Nephron progenitor cell (in vitro differentiated cells): ENCODE data around the gene PSPN.
"Not testable (repeated sequence)": the region's sequence is repeated elsewhere in the genome, so short reads cannot be mapped to it uniquely, and the experiment has no call there.

Source experiments
- DNase-seq: peaks from one replicate; pipeline ENCODE4 v3.0.0; 2021
- H3K27ac Mint-ChIP-seq: 2 replicates; pipeline ENCODE4 v1.8.0; 2021; ENCODE audit warnings: mild to moderate bottlenecking, moderate library complexity, mixed read lengths
- H3K27me3 Mint-ChIP-seq: 2 replicates; pipeline ENCODE4 v1.8.0; 2021; ENCODE audit warnings: mild to moderate bottlenecking, low read depth, mixed read lengths; ENCODE audit not compliant: poor library complexity
- H3K36me3 Mint-ChIP-seq: 2 replicates; pipeline ENCODE4 v1.8.0; 2021; ENCODE audit warnings: low read depth, mixed read lengths
- H3K4me1 Mint-ChIP-seq: 2 replicates; pipeline ENCODE4 v1.8.0; 2021; ENCODE audit warnings: mixed read lengths
- H3K4me3 Mint-ChIP-seq: 2 replicates; pipeline ENCODE4 v1.8.0; 2021; ENCODE audit warnings: mild to moderate bottlenecking, moderate library complexity, mixed read lengths
- H3K9me3 Mint-ChIP-seq: 2 replicates; pipeline ENCODE4 v1.8.0; 2021; ENCODE audit warnings: mild to moderate bottlenecking, moderate library complexity, mixed read lengths
- CTCF ChIP-seq: fragments of 200-600 bp; sonication (generic); IDR thresholded peaks from 2 replicates; pipeline ENCODE4 v1.5.0; 2021; ENCODE audit warnings: antibody characterized with exemption

Gene PSPN

GRCh38 chr19:6372594-6373095, 3.1 kb downstream of the PSPN start, which contains the start of gene ALKBH7:
Gene ALKBH7 (plus strand): TSS chr19:6372794. CDS start chr19:6372821, 27 bp downstream.
- H3K36me3 Mint-ChIP-seq, result peaks cover 20% of the 10 kb centered on the region

GRCh38 chr19:6364353-6364752, 11.4 kb downstream of the PSPN start:
- Mint-ChIP-seq H3K36me3 (peaks cover 46% of the 10 kb centered on the region), H3K9me3 (no peaks in the 10 kb centered on the region), H3K4me3 (no peak overlapping the region), H3K4me1 (peaks cover 21% of the 10 kb centered on the region), H3K27me3 (no peaks in the 10 kb centered on the region), H3K27ac (no peak overlapping the region)
- no peak for TF ChIP-seq CTCF
- no peak for DNase-seq

More at GRCh38 chr19:6372594-6373095, 3.1 kb downstream of the PSPN start, which contains the start of gene ALKBH7:
- TF ChIP-seq CTCF, result no peak
- Mint-ChIP-seq H3K27ac (peak within 1 kb of the TSS; percentile 99), H3K9me3 (no peaks in the 10 kb centered on the region), H3K4me1 (peaks cover 48% of the 10 kb centered on the region), H3K4me3 (peak within 1 kb of the TSS; percentile 84), H3K27me3 (no peaks in the 10 kb centered on the region)
- DNase-seq, result peak; percentile 94

- Mint-ChIP-seq H3K4me1 (peaks cover 29% of the 10 kb centered on the region), H3K9me3 (no peaks in the 10 kb centered on the region)
- TF ChIP-seq CTCF, result no peak
Measured at GRCh38 chr19:6362351-6362801, 13.4 kb downstream of the PSPN start.

GRCh38 chr19:6362027-6362350, 13.7 kb downstream of the PSPN start:
- peaks cover 31% of the 10 kb centered on the region for H3K4me1 Mint-ChIP-seq
- no peaks in the 10 kb centered on the region for H3K9me3 Mint-ChIP-seq
- peak overlapping the region; percentile 62 for H3K27ac Mint-ChIP-seq
- no peak for TF ChIP-seq CTCF
- peaks cover 25% of the 10 kb centered on the region for H3K36me3 Mint-ChIP-seq
- DNase-seq, result no peak
- H3K27me3 Mint-ChIP-seq, result no peaks in the 10 kb centered on the region
- H3K4me3 Mint-ChIP-seq, result peak overlapping the region; percentile 87

More at GRCh38 chr19:6362351-6362801, 13.4 kb downstream of the PSPN start:
- no peak for DNase-seq
- Mint-ChIP-seq H3K27me3 (no peaks in the 10 kb centered on the region), H3K27ac (peak overlapping the region; percentile 62), H3K36me3 (peaks cover 29% of the 10 kb centered on the region), H3K4me3 (peak overlapping the region; percentile 87)

GRCh38 chr19:6360857-6361216, 14.9 kb downstream of the PSPN start:
- Mint-ChIP-seq H3K4me1 (peaks cover 31% of the 10 kb centered on the region), H3K36me3 (peaks cover 19% of the 10 kb centered on the region), H3K4me3 (peak overlapping the region; percentile 87)
- H3K9me3 Mint-ChIP-seq, H3K27me3 Mint-ChIP-seq, H3K27ac Mint-ChIP-seq, DNase-seq: not testable (repeated sequence)

- H3K36me3 Mint-ChIP-seq, result peaks cover 15% of the 10 kb centered on the region
- H3K4me1 Mint-ChIP-seq, result peaks cover 31% of the 10 kb centered on the region
- not testable (repeated sequence) for H3K27me3 Mint-ChIP-seq, DNase-seq, H3K9me3 Mint-ChIP-seq, H3K27ac Mint-ChIP-seq
- H3K4me3 Mint-ChIP-seq, result peak overlapping the region; percentile 87
Measured at GRCh38 chr19:6360445-6360844, 15.3 kb downstream of the PSPN start.

- Mint-ChIP-seq H3K27ac (no peak overlapping the region), H3K4me3 (peak overlapping the region; percentile 43), H3K36me3 (peaks cover 9% of the 10 kb centered on the region), H3K9me3 (no peaks in the 10 kb centered on the region), H3K27me3 (no peaks in the 10 kb centered on the region), H3K4me1 (peaks cover 31% of the 10 kb centered on the region)
- no peak for DNase-seq
- no peak for TF ChIP-seq CTCF
Measured at GRCh38 chr19:6359568-6360341, 16.0 kb downstream of the PSPN start.
